ENCODE data around the gene ZFP36. TPM values are rescaled to one million over a fixed set of nuclear protein-coding genes. Genes with fewer than 3 reads are reported as not detected.

Gene ZFP36
- polyA plus RNA-seq, 2 of the 4 experiments (the other 2 are of a cell fraction): 22.1 to 29.1 TPM

- peak; percentile 90 for TF ChIP-seq E2F6 (IDR thresholded peaks at IDR 0.05; ENCODE audit: borderline replicate concordance, low read depth)
- TF ChIP-seq NR3C1 (IDR thresholded peaks at IDR 0.05): no peak
- TF ChIP-seq JUNB (IDR thresholded peaks at IDR 0.05): peak; percentile 45
- no peak for TF ChIP-seq MAFK (IDR thresholded peaks at IDR 0.05; ENCODE audit: partially characterized antibody)
- no peak for TF ChIP-seq RARB (CRISPR knock-in tag; IDR thresholded peaks at IDR 0.05)
- peak; percentile 66 for TF ChIP-seq BHLHE40 (IDR thresholded peaks at IDR 0.05; ENCODE audit: low read depth, low read length)
- TF ChIP-seq ZNF302 (CRISPR knock-in tag; IDR thresholded peaks at IDR 0.05): no peak
- TF ChIP-seq CTCF (IDR thresholded peaks at IDR 0.05): no peak
- no peak for TF ChIP-seq NPAS2 (CRISPR knock-in tag; IDR thresholded peaks at IDR 0.05; ENCODE audit: borderline replicate concordance)
- no peak for TF ChIP-seq CBX8 (IDR thresholded peaks at IDR 0.05)
- TF ChIP-seq RNF2 (IDR thresholded peaks at IDR 0.05; ENCODE audit: borderline replicate concordance, low read depth): no peak
- TF ChIP-seq KDM5A (IDR thresholded peaks at IDR 0.05): no peak
- TF ChIP-seq ATOH8 (CRISPR knock-in tag; IDR thresholded peaks at IDR 0.05; ENCODE audit: low read depth): peak; percentile 94
- peak; percentile 98 for TF ChIP-seq HOXB13 (CRISPR knock-in tag; IDR thresholded peaks at IDR 0.05; ENCODE audit: low read depth)
- TF ChIP-seq HOXA7 (CRISPR knock-in tag; IDR thresholded peaks at IDR 0.05): peak; percentile 92
- TF ChIP-seq HMGXB4 (CRISPR knock-in tag; IDR thresholded peaks at IDR 0.05; ENCODE audit: borderline replicate concordance): peak; percentile 65; the same call in 1 of the 2 replicates
- no peak for TF ChIP-seq RCOR1 (IDR thresholded peaks at IDR 0.05; ENCODE audit: low read depth, low read length)
- TF ChIP-seq EHF (CRISPR knock-in tag; IDR thresholded peaks at IDR 0.05): peak; percentile 96
- peak in 1 of 2 experiments; percentile 56; a peak in 1 of 5 replicates for TF ChIP-seq EP300 (IDR thresholded peaks at IDR 0.05)
- TF ChIP-seq TFCP2L1 (CRISPR knock-in tag; IDR thresholded peaks at IDR 0.05): no peak
- no peak for TF ChIP-seq ZSCAN20 (CRISPR knock-in tag; IDR thresholded peaks at IDR 0.05)
- no peak; the same call in 1 of the 2 replicates for TF ChIP-seq POLR2AphosphoS2 (conservative IDR thresholded peaks at IDR 0.05; ENCODE audit: low read length)
- no peak for TF ChIP-seq HDAC2 (IDR thresholded peaks at IDR 0.05)
- no peak for TF ChIP-seq SREBF2 (IDR thresholded peaks at IDR 0.05)
- peak; percentile 54; the same call in 1 of the 2 replicates for TF ChIP-seq ESRRA (IDR thresholded peaks at IDR 0.05; ENCODE audit: borderline replicate concordance, low read length)
Measured at GRCh38 chr19:39401549-39402345, 4.9 kb upstream of the ZFP36 start (continued).
